HG03558 (cell line): ENCODE data around the gene EXOC2.

Source experiments
- ATAC-seq: cut with Tn5 transposase; IDR thresholded peaks from one replicate; pipeline ENCODE4 v1.9.1; 2021; ENCODE audit warnings: moderate number of reproducible peaks; ENCODE audit not compliant: unreplicated experiment; ENCODE audit errors: extremely low read depth

The EXOC2 gene

GRCh38 chr6:692858-693722 lies at the start of gene EXOC2:
TSS of gene EXOC2 (minus strand) at chr6:693139. CDS start at chr6:637818, 55,321 bp downstream.
- ATAC-seq, result peak; percentile 72

GRCh38 chr6:741410-742339 lies 48.7 kb upstream of the EXOC2 start:
- no peak for ATAC-seq

GRCh38 chr6:736657-737446 lies 43.9 kb upstream of the EXOC2 start:
- ATAC-seq, result no peak

GRCh38 chr6:733431-734219 lies 40.7 kb upstream of the EXOC2 start:
- no peak for ATAC-seq

GRCh38 chr6:731924-732323 lies 39.0 kb upstream of the EXOC2 start:
- no peak for ATAC-seq

GRCh38 chr6:729606-730320 lies 36.8 kb upstream of the EXOC2 start:
- no peak for ATAC-seq

- no peak for ATAC-seq
Observed at GRCh38 chr6:727856-728255, 34.9 kb upstream of the EXOC2 start.

- no peak for ATAC-seq
Observed at GRCh38 chr6:723540-723939, 30.6 kb upstream of the EXOC2 start.

GRCh38 chr6:722608-723007 lies 29.7 kb upstream of the EXOC2 start:
- no peak for ATAC-seq

- no peak for ATAC-seq
Observed at GRCh38 chr6:722077-722524, 29.2 kb upstream of the EXOC2 start.

GRCh38 chr6:718345-718744 lies 25.4 kb upstream of the EXOC2 start:
- ATAC-seq, result no peak

- no peak for ATAC-seq
Observed at GRCh38 chr6:717135-717534, 24.2 kb upstream of the EXOC2 start.

GRCh38 chr6:715709-716491 lies 23.0 kb upstream of the EXOC2 start:
- no peak for ATAC-seq

- no peak for ATAC-seq
Observed at GRCh38 chr6:714100-714499, 21.2 kb upstream of the EXOC2 start.

- ATAC-seq, result no peak
Observed at GRCh38 chr6:713351-713750, 20.4 kb upstream of the EXOC2 start.

GRCh38 chr6:712805-713204 lies 19.9 kb upstream of the EXOC2 start:
- ATAC-seq, result no peak

GRCh38 chr6:711925-712324 lies 19.0 kb upstream of the EXOC2 start:
- ATAC-seq, result no peak
